Measurements from ENCODE around the gene GRHPR. TPM values are rescaled to one million over a fixed set of nuclear protein-coding genes. Genes with fewer than 3 reads are reported as not detected.

Gene GRHPR
- 151 and 195 TPM in 2 replicates for total RNA-seq

DNA sequence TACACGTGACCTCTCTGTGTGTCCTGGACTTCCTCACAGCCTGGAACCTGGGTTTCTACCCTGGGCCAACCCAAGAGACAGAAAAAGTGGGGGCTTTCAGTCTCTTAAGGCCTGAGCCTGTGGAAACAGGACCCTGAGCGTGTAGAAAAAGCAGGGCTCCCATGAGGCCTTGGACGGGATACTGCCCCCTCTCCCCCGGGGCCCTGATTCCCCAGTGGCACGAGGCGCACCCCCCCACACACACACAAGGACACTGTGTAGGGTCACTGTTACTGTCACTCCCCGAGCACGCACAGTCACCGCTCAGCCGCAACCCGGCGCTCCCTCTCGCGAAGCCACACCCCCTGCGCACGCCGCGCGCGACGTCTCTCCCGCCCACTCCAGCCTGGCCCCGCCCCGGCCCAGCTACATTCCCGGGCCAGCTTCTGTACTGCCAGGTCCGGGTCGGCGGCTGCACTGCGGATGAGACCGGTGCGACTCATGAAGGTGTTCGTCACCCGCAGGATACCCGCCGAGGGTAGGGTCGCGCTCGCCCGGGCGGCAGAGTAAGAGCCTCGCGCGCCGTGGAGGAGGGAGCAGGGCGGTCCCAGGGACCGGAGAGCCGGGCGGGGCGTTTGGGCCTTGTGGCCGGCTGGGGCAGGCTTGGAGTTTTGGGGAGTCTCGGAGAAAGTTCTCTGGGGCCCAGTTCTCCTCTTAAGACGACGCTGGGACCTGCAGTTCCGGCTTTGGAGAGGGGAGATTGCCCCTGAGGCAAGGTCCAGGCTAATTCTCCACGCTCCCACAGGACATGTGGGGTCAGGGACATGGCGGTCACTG, at the start of gene GRHPR:
GRHPR (plus strand) TSS at position 408 of the 816 bp plus-strand sequence; CDS start at position 463, 55 bp downstream.

DNA sequence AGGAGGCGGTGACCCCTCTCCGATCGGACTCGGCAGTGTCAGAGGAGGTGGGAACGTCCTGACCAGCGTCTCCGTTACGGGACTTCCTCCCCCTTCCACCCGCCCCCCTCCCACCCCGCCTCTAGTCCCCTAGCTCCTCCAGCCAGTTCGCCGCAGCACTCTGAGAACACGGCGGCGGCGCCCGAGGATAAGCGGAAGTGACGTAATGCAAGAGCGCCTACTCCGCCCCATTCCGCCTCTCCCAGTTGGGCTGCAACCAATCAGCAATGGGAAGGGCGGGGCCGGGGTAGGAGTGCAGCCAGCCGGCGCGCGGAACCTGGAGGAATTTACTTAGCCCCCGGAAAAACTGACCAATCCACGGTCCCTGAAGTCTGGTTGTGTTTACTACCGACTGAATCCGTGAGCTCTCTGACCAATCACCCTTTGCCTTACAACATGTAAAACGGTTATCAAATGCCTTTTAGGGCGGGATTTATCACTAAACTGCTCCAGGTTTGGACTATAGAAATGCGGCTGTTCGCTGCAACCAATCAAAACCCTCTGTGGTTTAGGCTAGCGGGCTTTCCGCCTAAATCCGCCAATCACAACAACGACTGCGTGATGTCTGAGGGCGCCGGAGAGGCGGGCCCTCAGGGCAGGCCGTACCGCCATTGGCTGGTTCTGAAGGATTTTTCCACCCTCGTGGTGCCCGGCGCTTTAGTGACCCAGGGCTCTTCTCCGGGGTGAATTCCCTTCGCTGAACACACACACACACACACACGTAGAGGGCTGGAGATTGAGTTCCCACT, 42.9 kb downstream of the GRHPR start, which contains the start of gene ZBTB5:
ZBTB5 (minus strand) TSS at position 202 of the 788 bp plus-strand sequence. CDS start 22,899 bp downstream, outside the sequence.

DNA sequence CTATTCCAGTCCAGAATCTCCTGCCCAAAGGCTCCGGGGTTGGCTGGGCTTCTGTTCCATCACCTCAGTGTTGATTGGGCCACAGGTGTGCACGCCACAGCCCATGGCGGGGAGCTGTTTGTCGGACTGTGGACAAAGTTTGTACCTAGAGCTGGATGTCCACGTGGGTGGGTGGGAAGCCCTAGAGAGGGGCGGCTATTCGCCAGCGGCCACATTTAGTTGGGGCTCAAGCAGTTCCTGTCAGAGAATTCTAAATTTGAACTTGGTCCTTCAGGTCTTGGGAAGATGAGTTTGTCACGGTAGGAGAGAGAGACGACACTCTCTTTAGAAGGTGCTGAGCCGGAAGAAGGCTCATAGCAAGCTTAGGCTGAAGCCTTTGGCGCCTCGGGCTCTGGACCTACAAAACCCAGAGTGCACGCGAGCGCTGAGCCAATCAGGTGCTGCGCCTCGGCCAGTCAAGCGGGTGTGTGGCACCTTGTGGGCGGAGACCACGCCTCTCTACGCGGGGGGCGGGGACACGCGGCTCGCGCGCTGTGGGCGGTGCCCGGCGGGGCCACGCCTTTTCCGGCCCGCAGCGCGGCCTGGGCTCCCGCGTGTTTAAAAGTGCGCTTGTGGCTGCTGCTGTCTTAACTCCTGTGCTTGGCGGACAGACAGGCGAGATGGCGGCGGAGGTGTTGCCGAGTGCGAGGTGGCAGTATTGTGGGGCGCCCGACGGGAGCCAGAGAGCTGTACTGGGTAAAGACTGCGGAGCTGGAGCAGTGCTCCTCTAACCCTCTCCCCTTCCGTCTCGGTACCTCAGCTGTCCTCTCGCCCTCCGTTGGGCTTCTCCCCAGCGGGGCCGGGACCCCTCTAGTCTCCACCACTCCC, 63.1 kb downstream of the GRHPR start, which contains the start of gene POLR1E:
POLR1E (plus strand) TSS at position 560 of the 867 bp plus-strand sequence; CDS start at position 660, 100 bp downstream.

Other genes with a start within 250 kb of the GRHPR start
- 12.3 and 16.7 TPM in 2 replicates for gene ZBTB5, start 42.8 kb downstream of the GRHPR start, total RNA-seq
- gene POLR1E, start 63.3 kb downstream of the GRHPR start, total RNA-seq = 26.8 and 28.2 TPM in 2 replicates
- gene FBXO10, start 153.7 kb downstream of the GRHPR start, total RNA-seq = 22.2 and 23.2 TPM in 2 replicates
- gene TOMM5, start 169.9 kb downstream of the GRHPR start, total RNA-seq = 40.2 and 46.2 TPM in 2 replicates
- not detected in 2 replicates for gene FRMPD1, start 228.3 kb downstream of the GRHPR start, total RNA-seq

All from hair follicle dermal papilla cell (primary cell).